ENCODE measurements around the gene ZNF625. TPM values are rescaled to one million over a fixed set of nuclear protein-coding genes. Genes with fewer than 3 reads are reported as not detected.

Gene ZNF625
- total RNA-seq, 1 donor from 2014 or later = 7.3 TPM

DNA sequence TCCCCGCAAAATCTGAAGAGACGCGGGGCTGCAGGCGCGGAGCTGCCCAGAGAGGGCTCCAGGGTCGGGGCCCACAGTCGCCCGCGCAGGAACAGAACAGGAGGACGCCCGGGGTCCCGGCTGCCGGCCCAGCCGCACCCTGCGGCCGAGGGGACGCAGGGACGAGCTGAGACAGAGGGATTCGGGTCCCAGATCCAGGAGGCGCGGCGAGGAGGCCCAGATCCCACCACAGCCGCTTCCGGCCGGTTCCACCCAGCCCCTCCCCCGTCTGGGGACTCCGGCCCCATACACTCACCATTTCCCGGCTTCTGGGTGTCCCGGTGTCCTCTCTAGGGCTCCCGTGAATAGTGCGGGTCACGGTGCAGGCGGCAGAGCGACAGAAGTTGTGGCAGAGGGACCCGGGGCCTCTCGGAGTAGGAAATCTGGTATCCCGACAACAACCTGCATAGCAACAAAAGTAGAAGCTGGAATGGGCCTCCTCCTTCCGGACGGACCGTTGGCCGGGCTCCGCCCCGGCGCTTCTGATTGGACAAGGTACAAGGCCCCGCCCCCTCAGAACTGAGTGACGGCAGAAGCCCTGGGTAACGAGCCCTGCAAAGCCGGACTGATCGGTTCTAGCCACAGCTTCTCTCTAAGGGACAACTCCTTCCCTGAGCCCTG, 16.5 kb downstream of the ZNF625 start, which contains the start of gene ZNF20:
ZNF20 (minus strand) TSS at position 466 of the 660 bp plus-strand sequence; CDS start at position 298, 168 bp downstream.
- no peaks in the 10 kb centered on the region for H3K9me3 ChIP-seq (ENCODE audit: control insufficient read depth in 3 of 3, low read length in 3 of 3)
- peaks cover 2 to 12% (median 7%) of the 10 kb centered on the region in 3 donors for H3K36me3 ChIP-seq (ENCODE audit: control insufficient read depth in 3 of 3, insufficient read depth in 3 of 3, low read length in 3 of 3)
- H3K27ac ChIP-seq (ENCODE audit: low read depth, low read length) = peak within 1 kb of the TSS; percentile 83
- no peaks in the 10 kb centered on the region for H3K27me3 ChIP-seq (ENCODE audit: control insufficient read depth in 3 of 3, insufficient read depth in 3 of 3, low read length in 3 of 3)
- H3K4me3 ChIP-seq (ENCODE audit: low read length in 3 of 3) = peak within 1 kb of the TSS; percentile 83 to 90 (median 87)
- peaks cover 9 to 17% (median 14%) of the 10 kb centered on the region in 3 donors for H3K4me1 ChIP-seq (ENCODE audit: control insufficient read depth in 3 of 3, insufficient read depth in 3 of 3, low read length in 3 of 3)
- peak within 1 kb of the TSS; percentile 77 to 91 (median 87) for H3K9ac ChIP-seq (ENCODE audit: low read depth in 1 of 3, low read length in 3 of 3)

DNA sequence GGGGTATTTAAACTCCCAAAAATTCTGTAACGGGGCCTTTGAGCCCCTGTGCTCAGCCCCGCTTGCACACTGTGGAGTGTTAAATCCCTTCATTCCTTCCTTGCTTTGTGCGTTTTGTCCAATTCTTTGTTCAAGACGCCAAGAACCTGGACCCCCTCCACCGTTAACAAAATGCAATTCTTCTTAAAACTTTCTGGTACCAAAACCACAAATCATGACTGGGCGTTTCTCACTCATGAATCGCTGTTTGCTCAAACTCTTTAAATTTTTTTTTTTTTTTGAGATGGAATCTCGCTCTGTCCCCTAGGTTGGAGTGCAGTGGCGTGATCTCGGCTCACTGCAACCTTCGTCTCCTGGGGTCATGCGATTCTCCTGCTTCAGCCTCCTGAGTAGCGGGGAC, 17.3 kb downstream of the ZNF625 start:
- Histone ChIP-seq H3K36me3 (ENCODE audit: control insufficient read depth in 3 of 3, insufficient read depth in 3 of 3, low read length in 3 of 3) (peaks cover 5 to 17% (median 11%) of the 10 kb centered on the region in 3 donors), H3K27me3 (ENCODE audit: control insufficient read depth in 3 of 3, insufficient read depth in 3 of 3, low read length in 3 of 3) (no peaks in the 10 kb centered on the region), H3K4me3 (ENCODE audit: low read length in 3 of 3) (peak overlapping the region; percentile 83 to 90 (median 87)), H3K4me1 (ENCODE audit: control insufficient read depth in 3 of 3, insufficient read depth in 3 of 3, low read length in 3 of 3) (peaks cover 9 to 17% (median 14%) of the 10 kb centered on the region in 3 donors), H3K9me3 (ENCODE audit: control insufficient read depth in 3 of 3, low read length in 3 of 3) (no peaks in the 10 kb centered on the region), H3K9ac (ENCODE audit: low read depth in 1 of 3, low read length in 3 of 3) (peak overlapping the region; percentile 2 to 91 (median 87)), H3K27ac (ENCODE audit: low read depth, low read length) (no peak overlapping the region)

DNA sequence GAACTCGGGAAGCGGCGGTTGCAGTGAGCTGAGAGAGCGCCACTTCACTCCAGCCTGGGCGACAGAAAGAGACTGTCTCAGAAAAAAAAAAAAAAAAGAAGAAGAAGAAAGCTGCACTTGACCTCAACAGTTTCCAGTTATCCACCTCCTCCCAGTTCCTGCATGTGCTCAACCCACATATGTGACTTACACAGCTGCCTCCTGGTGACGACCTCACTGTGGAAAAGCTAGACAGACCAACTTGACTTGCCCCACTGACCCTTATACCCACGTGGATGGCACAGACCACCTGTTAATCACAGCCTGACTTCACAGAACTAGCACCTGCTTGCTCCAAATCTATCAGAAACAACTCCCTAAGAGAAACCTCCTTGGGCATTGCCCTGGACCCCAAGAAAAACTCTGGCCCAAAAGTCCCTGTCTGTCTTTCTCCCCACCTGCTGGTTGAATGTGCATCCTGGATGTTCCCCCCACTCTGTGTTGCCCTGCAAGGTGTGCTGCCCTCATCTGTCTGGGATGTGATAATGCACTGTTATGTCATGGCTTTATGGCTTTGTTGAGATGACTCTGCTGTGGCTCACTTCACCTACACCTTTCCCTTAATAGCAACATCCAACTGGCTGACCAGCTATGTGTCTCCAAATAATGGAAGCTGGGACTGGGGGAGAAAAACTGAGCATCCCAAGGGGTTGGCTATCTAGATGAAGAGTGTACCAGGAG, 19.2 kb downstream of the ZNF625 start:
- H3K27me3 ChIP-seq (ENCODE audit: control insufficient read depth in 3 of 3, insufficient read depth in 3 of 3, low read length in 3 of 3) = no peaks in the 10 kb centered on the region
- peaks cover 6 to 14% (median 10%) of the 10 kb centered on the region in 3 donors for H3K9me3 ChIP-seq (ENCODE audit: control insufficient read depth in 3 of 3, low read length in 3 of 3)
- peaks cover 22 to 35% (median 29%) of the 10 kb centered on the region in 3 donors for H3K36me3 ChIP-seq (ENCODE audit: control insufficient read depth in 3 of 3, insufficient read depth in 3 of 3, low read length in 3 of 3)
- no peak overlapping the region for H3K9ac ChIP-seq (ENCODE audit: low read depth in 1 of 3, low read length in 3 of 3)
- no peak overlapping the region for H3K4me3 ChIP-seq (ENCODE audit: low read length in 3 of 3)
- H3K4me1 ChIP-seq (ENCODE audit: control insufficient read depth in 3 of 3, insufficient read depth in 3 of 3, low read length in 3 of 3) = peaks cover 9 to 17% (median 14%) of the 10 kb centered on the region in 3 donors
- H3K27ac ChIP-seq (ENCODE audit: low read depth, low read length) = no peak overlapping the region

DNA sequence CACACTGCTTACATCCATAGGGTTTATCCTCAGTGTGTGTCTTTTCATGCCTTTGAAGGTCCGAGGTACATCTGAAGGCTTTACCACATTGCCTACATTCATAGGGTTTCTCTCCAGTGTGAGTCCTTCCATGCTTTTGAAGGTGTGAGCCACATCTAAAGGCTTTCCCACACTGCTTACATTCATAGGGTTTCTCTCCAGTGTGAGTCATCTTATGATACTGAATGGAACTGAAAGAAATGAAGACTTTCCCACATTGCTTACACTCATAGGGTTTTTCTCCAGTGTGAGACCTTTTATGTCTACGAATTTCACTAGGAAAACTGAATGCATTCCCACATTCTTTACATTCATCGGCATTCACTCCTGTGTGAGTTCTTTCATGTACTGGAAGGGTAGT, 23.5 kb downstream of the ZNF625 start:
- Histone ChIP-seq H3K4me1 (ENCODE audit: control insufficient read depth in 3 of 3, insufficient read depth in 3 of 3, low read length in 3 of 3) (no peaks in the 10 kb centered on the region), H3K27ac (ENCODE audit: low read depth, low read length) (no peak overlapping the region), H3K4me3 (ENCODE audit: low read length in 3 of 3) (no peak overlapping the region), H3K36me3 (ENCODE audit: control insufficient read depth in 3 of 3, insufficient read depth in 3 of 3, low read length in 3 of 3) (peaks cover 26 to 43% (median 34%) of the 10 kb centered on the region in 3 donors), H3K9ac (ENCODE audit: low read depth in 1 of 3, low read length in 3 of 3) (no peak overlapping the region), H3K9me3 (ENCODE audit: control insufficient read depth in 3 of 3, low read length in 3 of 3) (peaks cover 6 to 16% (median 12%) of the 10 kb centered on the region in 3 donors), H3K27me3 (ENCODE audit: control insufficient read depth in 3 of 3, insufficient read depth in 3 of 3, low read length in 3 of 3) (no peaks in the 10 kb centered on the region)

DNA sequence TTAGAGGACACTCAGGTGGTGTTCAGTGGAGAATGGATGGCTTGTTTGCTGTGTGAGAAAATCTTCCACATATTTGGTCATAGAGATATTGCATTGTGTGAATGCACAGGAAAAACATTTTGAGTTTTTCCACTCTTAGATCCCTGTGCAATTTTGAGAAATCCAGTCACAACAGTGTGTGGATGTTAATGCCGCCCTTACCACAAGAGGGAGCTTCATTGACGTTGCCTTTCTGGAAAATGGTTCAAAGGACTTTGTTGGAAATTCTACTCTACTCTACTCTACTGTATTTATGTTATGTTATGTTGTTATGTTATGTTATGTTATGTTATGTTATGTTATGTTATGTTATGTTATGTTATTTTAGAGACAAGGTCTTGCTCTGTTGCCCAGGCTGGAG, 29.8 kb downstream of the ZNF625 start:
- no peak overlapping the region for H3K9ac ChIP-seq (ENCODE audit: low read depth in 1 of 3, low read length in 3 of 3)
- no peaks in the 10 kb centered on the region for H3K27me3 ChIP-seq (ENCODE audit: control insufficient read depth in 3 of 3, insufficient read depth in 3 of 3, low read length in 3 of 3)
- no peaks in the 10 kb centered on the region for H3K4me1 ChIP-seq (ENCODE audit: control insufficient read depth in 3 of 3, insufficient read depth in 3 of 3, low read length in 3 of 3)
- no peak overlapping the region for H3K4me3 ChIP-seq (ENCODE audit: low read length in 3 of 3)
- H3K36me3 ChIP-seq (ENCODE audit: control insufficient read depth in 3 of 3, insufficient read depth in 3 of 3, low read length in 3 of 3) = peaks cover 0 to under 1% (median 0%) of the 10 kb centered on the region in 3 donors
- H3K27ac ChIP-seq (ENCODE audit: low read depth, low read length) = no peak overlapping the region
- no peaks in the 10 kb centered on the region for H3K9me3 ChIP-seq (ENCODE audit: control insufficient read depth in 3 of 3, low read length in 3 of 3)

DNA sequence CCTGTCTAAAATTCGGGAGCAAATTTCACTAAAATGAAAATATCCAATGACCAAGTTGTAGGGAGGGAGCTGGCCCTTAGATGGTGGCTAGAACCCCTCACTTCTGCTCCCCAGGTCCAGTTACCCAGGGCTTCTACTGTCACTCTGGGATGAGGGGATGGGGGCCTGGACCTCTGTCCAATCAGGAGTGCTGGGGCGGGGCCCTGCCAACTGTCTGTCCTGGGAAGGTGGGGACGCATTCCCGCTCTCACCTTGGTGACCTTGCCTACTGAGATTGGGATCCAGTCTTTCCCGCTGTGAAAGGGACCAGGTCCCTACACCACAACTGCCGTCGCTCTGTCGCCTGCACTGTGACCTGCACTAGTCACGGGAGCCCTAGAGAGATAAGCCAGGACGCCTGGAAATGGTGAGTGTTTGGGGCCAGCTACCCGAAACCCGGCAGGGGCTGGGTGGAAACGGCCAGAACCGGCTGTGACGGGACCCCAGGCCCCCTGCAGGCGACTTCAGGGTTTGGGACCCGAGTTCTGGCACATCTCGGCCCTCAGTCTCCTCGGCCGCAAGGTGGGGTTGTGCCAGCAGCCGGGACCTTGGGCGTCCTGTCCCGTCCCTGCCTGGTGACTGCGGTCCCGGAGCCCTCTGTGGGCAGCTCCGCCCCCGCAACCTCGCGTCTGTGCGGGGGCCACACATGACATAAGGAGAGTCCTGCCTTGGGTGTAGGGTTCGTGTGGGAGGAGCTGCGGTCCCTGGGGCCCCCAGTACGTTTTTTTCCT, 39.1 kb downstream of the ZNF625 start:
- Histone ChIP-seq H3K9ac (ENCODE audit: low read depth in 1 of 3, low read length in 3 of 3) (no peak overlapping the region), H3K27ac (ENCODE audit: low read depth, low read length) (no peak overlapping the region), H3K4me3 (ENCODE audit: low read length in 3 of 3) (no peak overlapping the region), H3K9me3 (ENCODE audit: control insufficient read depth in 3 of 3, low read length in 3 of 3) (peaks cover 2 to 4% (median 4%) of the 10 kb centered on the region in 3 donors), H3K4me1 (ENCODE audit: control insufficient read depth in 3 of 3, insufficient read depth in 3 of 3, low read length in 3 of 3) (no peaks in the 10 kb centered on the region), H3K36me3 (ENCODE audit: control insufficient read depth in 3 of 3, insufficient read depth in 3 of 3, low read length in 3 of 3) (peaks cover 3 to 5% (median 4%) of the 10 kb centered on the region in 3 donors), H3K27me3 (ENCODE audit: control insufficient read depth in 3 of 3, insufficient read depth in 3 of 3, low read length in 3 of 3) (no peaks in the 10 kb centered on the region)

DNA sequence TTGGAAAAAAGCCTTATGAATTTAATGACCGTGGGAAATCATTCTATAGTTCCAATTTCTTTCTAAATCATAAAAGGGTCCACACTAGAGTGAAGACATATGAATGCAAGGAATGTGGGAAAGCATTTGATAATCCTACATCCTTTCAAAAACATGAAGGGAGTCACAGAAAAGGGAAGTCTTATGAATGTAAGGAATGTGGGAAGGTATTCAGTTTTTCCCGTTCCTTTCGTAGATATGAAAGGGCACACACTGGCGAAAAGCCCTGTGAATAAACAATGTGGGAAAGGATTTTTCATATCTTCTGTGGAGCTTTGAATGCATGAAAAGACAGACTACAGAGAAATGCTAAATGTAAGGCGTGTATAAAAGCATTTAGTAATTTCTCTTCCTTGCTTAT, 43.4 kb downstream of the ZNF625 start:
- Histone ChIP-seq H3K4me1 (ENCODE audit: control insufficient read depth in 3 of 3, insufficient read depth in 3 of 3, low read length in 3 of 3) (no peaks in the 10 kb centered on the region), H3K36me3 (ENCODE audit: control insufficient read depth in 3 of 3, insufficient read depth in 3 of 3, low read length in 3 of 3) (peaks cover 8 to 23% (median 12%) of the 10 kb centered on the region in 3 donors), H3K9ac (ENCODE audit: low read depth in 1 of 3, low read length in 3 of 3) (no peak overlapping the region), H3K9me3 (ENCODE audit: control insufficient read depth in 3 of 3, low read length in 3 of 3) (peaks cover 2 to 15% (median 4%) of the 10 kb centered on the region in 3 donors), H3K27me3 (ENCODE audit: control insufficient read depth in 3 of 3, insufficient read depth in 3 of 3, low read length in 3 of 3) (no peaks in the 10 kb centered on the region), H3K4me3 (ENCODE audit: low read length in 3 of 3) (no peak overlapping the region), H3K27ac (ENCODE audit: low read depth, low read length) (no peak overlapping the region)

DNA sequence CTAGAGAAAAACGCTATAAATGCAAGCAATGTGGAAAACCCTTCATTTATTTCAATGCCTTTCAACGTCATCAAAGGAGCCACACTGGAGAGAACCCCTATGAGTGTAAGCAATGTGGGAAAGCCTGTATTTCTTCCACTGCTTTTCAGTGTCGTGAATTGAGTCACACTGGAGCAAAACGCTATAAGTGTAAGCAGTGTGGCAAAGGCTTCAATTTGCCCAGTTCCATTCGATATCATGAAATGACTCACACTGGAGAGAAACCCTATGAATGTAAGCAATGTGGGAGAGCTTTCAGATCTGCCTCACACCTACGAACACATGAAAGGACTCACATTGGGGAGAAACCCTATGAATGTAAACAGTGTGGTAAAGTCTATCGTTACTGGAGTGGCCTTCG, 43.8 kb downstream of the ZNF625 start:
- Histone ChIP-seq H3K4me1 (ENCODE audit: control insufficient read depth in 3 of 3, insufficient read depth in 3 of 3, low read length in 3 of 3) (no peaks in the 10 kb centered on the region), H3K4me3 (ENCODE audit: low read length in 3 of 3) (no peak overlapping the region), H3K36me3 (ENCODE audit: control insufficient read depth in 3 of 3, insufficient read depth in 3 of 3, low read length in 3 of 3) (peaks cover 8 to 23% (median 12%) of the 10 kb centered on the region in 3 donors), H3K27ac (ENCODE audit: low read depth, low read length) (no peak overlapping the region), H3K9ac (ENCODE audit: low read depth in 1 of 3, low read length in 3 of 3) (no peak overlapping the region), H3K27me3 (ENCODE audit: control insufficient read depth in 3 of 3, insufficient read depth in 3 of 3, low read length in 3 of 3) (no peaks in the 10 kb centered on the region), H3K9me3 (ENCODE audit: control insufficient read depth in 3 of 3, low read length in 3 of 3) (peaks cover 2 to 15% (median 4%) of the 10 kb centered on the region in 3 donors)

DNA sequence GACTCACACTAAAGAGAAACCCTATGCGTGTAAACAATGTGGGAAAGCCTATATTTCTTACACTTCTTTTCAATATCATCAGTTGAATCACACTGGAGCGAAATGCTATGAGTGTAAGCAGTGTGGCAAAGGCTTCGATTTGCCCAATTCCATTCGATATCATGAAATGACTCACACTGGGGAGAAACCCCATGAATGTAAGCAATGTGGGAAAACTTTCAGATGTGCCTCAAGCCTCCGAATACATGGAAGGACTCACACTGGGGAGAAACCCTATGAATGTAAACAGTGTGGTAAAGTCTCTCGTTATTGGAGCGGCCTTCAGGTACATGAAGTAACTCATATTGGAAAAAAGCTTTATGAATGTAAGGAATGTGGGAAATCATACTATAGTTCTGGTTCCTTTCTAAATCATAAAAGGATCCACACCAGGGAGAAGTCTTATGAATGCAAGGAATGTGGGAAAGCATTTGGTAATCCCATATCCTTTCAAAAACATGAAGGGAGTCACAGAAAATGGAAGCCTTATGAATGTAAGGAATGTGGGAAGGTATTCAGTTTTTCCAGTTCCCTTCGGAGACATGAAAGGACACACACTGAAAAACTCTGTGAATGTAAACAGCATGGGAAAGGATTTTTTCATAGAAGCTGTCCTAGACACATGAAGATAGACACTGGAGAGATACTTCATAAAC, 44.4 kb downstream of the ZNF625 start:
- Histone ChIP-seq H3K36me3 (ENCODE audit: control insufficient read depth in 3 of 3, insufficient read depth in 3 of 3, low read length in 3 of 3) (peaks cover 8 to 23% (median 12%) of the 10 kb centered on the region in 3 donors), H3K4me1 (ENCODE audit: control insufficient read depth in 3 of 3, insufficient read depth in 3 of 3, low read length in 3 of 3) (no peaks in the 10 kb centered on the region), H3K27me3 (ENCODE audit: control insufficient read depth in 3 of 3, insufficient read depth in 3 of 3, low read length in 3 of 3) (no peaks in the 10 kb centered on the region), H3K27ac (ENCODE audit: low read depth, low read length) (no peak overlapping the region), H3K9me3 (ENCODE audit: control insufficient read depth in 3 of 3, low read length in 3 of 3) (peaks cover 2 to 15% (median 4%) of the 10 kb centered on the region in 3 donors), H3K4me3 (ENCODE audit: low read length in 3 of 3) (no peak overlapping the region), H3K9ac (ENCODE audit: low read depth in 1 of 3, low read length in 3 of 3) (no peak overlapping the region)

All from skeletal muscle tissue (tissue), 4 donors.